B cell (primary cell): ENCODE results near the gene INSIG1. TPM values are rescaled to one million over a fixed set of nuclear protein-coding genes. Genes with fewer than 3 reads are reported as not detected.

Source experiments
- ATAC-seq: fragments of 200-7000 bp; cut with Tn5 transposase; one replicate; pipeline ENCODE4 v1.10.0; 2021; ENCODE audit warnings: low read depth, mild to moderate bottlenecking, moderate number of reproducible peaks, moderate library complexity
- CTCF ChIA-PET: fragments of 350-600 bp; sonication (Branson Sonifier 250); formaldehyde crosslinking; loops from one replicate; lab custom pipeline; 2021; ENCODE audit warnings: antibody characterized with exemption, inconsistent platforms; lab: Charles Lee
- POLR2A ChIA-PET: fragments of 350-600 bp; sonication (Branson Sonifier 250); formaldehyde crosslinking; loops from one replicate; lab custom pipeline; 2021; ENCODE audit warnings: antibody characterized with exemption; lab: Charles Lee
- DNase-seq: peaks from one replicate; pipeline ENCODE4 v3.0.0; 2013
- H2AFZ ChIP-seq: 2 replicates; pipeline ENCODE4 v1.6.1; 2012; ENCODE audit warnings: mild to moderate bottlenecking, low read depth, low read length; ENCODE audit not compliant: insufficient read depth, poor library complexity, severe bottlenecking
- H3K27ac ChIP-seq, 2 donors: 1 replicate in 1 of 2; 2 replicates in 1 of 2; pipeline ENCODE4 v1.5.1; 2012 to 2013; ENCODE audit warnings: low read length in 2 of 2, mild to moderate bottlenecking in 2 of 2, moderate library complexity in 1 of 2
- H3K27me3 ChIP-seq, 4 experiments: fragments of 200-600 bp in 1 of 4; sonication (generic) in 1 of 4; replicated peaks in 1 of 4; 1 replicate in 2 of 4; 2 replicates in 2 of 4; pipeline versions ENCODE4 v1.6.1 to v1.7.0; 2013 to 2016; ENCODE audit warnings: low read length in 3 of 4, mild to moderate bottlenecking in 2 of 4, mixed read lengths in 1 of 4, moderate library complexity in 1 of 4; ENCODE audit not compliant: insufficient read depth in 4 of 4, control insufficient read depth in 3 of 4; ENCODE audit errors: control extremely low read depth in 1 of 4
- H3K36me3 ChIP-seq, 2 experiments: replicated peaks in 1 of 2; 1 replicate in 1 of 2; 2 replicates in 1 of 2; pipeline versions ENCODE4 v1.6.1 to v1.7.1; 2013; ENCODE audit warnings: low read length in 1 of 2; ENCODE audit not compliant: insufficient read depth in 2 of 2, control insufficient read depth in 1 of 2; ENCODE audit errors: control extremely low read depth in 1 of 2, extremely low read depth in 1 of 2
- H3K4me1 ChIP-seq, 2 donors: fragments of 200-600 bp in 1 of 2; sonication (generic) in 1 of 2; 1 replicate in 1 of 2; 2 replicates in 1 of 2; pipeline versions ENCODE4 v1.5.1 to v1.6.1; 2013 to 2017; ENCODE audit warnings: low read length in 2 of 2; ENCODE audit not compliant: control insufficient read depth in 2 of 2, insufficient read depth in 2 of 2
- H3K4me2 ChIP-seq: replicated peaks from 2 replicates; pipeline ENCODE3; 2012; ENCODE audit warnings: mild to moderate bottlenecking, low read depth, low read length; ENCODE audit not compliant: poor library complexity, severe bottlenecking
- H3K4me3 ChIP-seq, 5 experiments: fragments of 200-600 bp in 1 of 5; sonication (generic) in 1 of 5; 1 replicate in 3 of 5; 2 replicates in 2 of 5; pipeline versions ENCODE4 v1.5.1 to v1.7.0; 2011 to 2016; ENCODE audit warnings: low read length in 4 of 5, mild to moderate bottlenecking in 4 of 5, low read depth in 2 of 5, control low read depth in 1 of 5, moderate library complexity in 1 of 5; ENCODE audit not compliant: insufficient read depth in 1 of 5; ENCODE audit errors: control extremely low read depth in 1 of 5, extremely low read depth in 1 of 5
- H3K79me2 ChIP-seq: fragments of 200-600 bp; sonication (generic); one replicate; pipeline ENCODE4 v1.6.0; 2016; ENCODE audit warnings: low read length; ENCODE audit not compliant: control insufficient read depth, insufficient read depth
- H3K9ac ChIP-seq: fragments of 200-600 bp; sonication (generic); 2 replicates; pipeline ENCODE4 v1.6.1; 2017; ENCODE audit warnings: mild to moderate bottlenecking, low read length, moderate library complexity
- H3K9me3 ChIP-seq, 3 donors: one replicate each; pipeline versions ENCODE4 v1.6.1 to v1.7.1; 2013; ENCODE audit warnings: low read length in 2 of 3; ENCODE audit not compliant: control insufficient read depth in 2 of 3, insufficient read depth in 1 of 3; ENCODE audit errors: control extremely low read depth in 1 of 3
- H4K20me1 ChIP-seq: 2 replicates; pipeline ENCODE4 v1.6.0; 2012; ENCODE audit warnings: mild to moderate bottlenecking, low read length; ENCODE audit not compliant: insufficient read depth, control insufficient read depth, poor library complexity, severe bottlenecking
- H3K27ac Mint-ChIP-seq: one replicate; pipeline ENCODE4 v1.8.0; 2021; ENCODE audit warnings: mixed read lengths
- H3K27me3 Mint-ChIP-seq: one replicate; pipeline ENCODE4 v1.8.0; 2021; ENCODE audit warnings: mixed read lengths
- H3K4me1 Mint-ChIP-seq: one replicate; pipeline ENCODE4 v1.8.0; 2021; ENCODE audit warnings: mixed read lengths
- H3K4me3 Mint-ChIP-seq: one replicate; pipeline ENCODE4 v1.8.0; 2021; ENCODE audit warnings: mixed read lengths
- H3K9me3 Mint-ChIP-seq: one replicate; pipeline ENCODE4 v1.8.0; 2022; ENCODE audit warnings: mixed read lengths; ENCODE audit not compliant: insufficient read depth
- CTCF ChIP-seq: fragments of 200-600 bp; IDR thresholded peaks from one replicate; pipeline ENCODE4 v1.8.0; 2022; ENCODE audit warnings: antibody characterized with exemption, mild to moderate bottlenecking
- EZH2 ChIP-seq: IDR thresholded peaks from 2 replicates; pipeline ENCODE4 v1.6.1; 2012; ENCODE audit warnings: borderline replicate concordance, low read depth, mild to moderate bottlenecking, moderate library complexity, low read length; ENCODE audit not compliant: insufficient read depth, poor library complexity, severe bottlenecking
- WGBS: methylation state at CpG from one replicate; pipeline ENCODE4 v1.1.5; 2013; ENCODE audit warnings: missing lambda C conversion rate; ENCODE audit not compliant: insufficient coverage; 5-methylcytosine and 5-hydroxymethylcytosine counted together
- intact Hi-C: fragments of 100-400 bp; cut with micrococcal nuclease; formaldehyde crosslinking; loops from one replicate; pipeline ENCODE4 v1.10.0; 2022
- polyA plus RNA-seq: library from polyadenylated mRNA; depleted of rRNA; stranded (reverse); fragments of >200 nt; gene quantifications from 2 replicates; pipeline ENCODE4 v1.2.3, GENCODE V29; 2012
- total RNA-seq, 2 donors: library from RNA; stranded (reverse); fragments of 120-200 nt in 1 of 2; gene quantifications; 1 replicate in 1 of 2; 2 replicates in 1 of 2; pipeline versions ENCODE4 v1.2.3 to v1.2.4, GENCODE V29; 2013 to 2022

INSIG1 gene
- total and polyA plus RNA-seq, 2 donors (not counting 1 experiment from before 2014, with no cell fraction given) = 32.2 to 56.2 TPM

GRCh38 chr7:155266440-155266839 lies 31.2 kb upstream of the INSIG1 start:
- TF ChIP-seq CTCF (no peak), EZH2 (no peak)
- Histone ChIP-seq H2AFZ (no peak overlapping the region), H3K9ac (no peak overlapping the region), H3K4me3 (no peak overlapping the region), H4K20me1 (no peaks in the 10 kb centered on the region), H3K27ac (no peak overlapping the region), H3K4me1 (no peaks in the 10 kb centered on the region), H3K27me3 (peaks cover 0 to 2% (median 0%) of the 10 kb centered on the region in 4 experiments), H3K79me2 (no peaks in the 10 kb centered on the region), H3K36me3 (no peaks in the 10 kb centered on the region), H3K4me2 (no peak overlapping the region), H3K9me3 (peaks cover 0 to 7% (median 0%) of the 10 kb centered on the region in 3 donors)
- Mint-ChIP-seq H3K4me1 (no peaks in the 10 kb centered on the region), H3K27ac (no peak overlapping the region), H3K9me3 (no peaks in the 10 kb centered on the region), H3K27me3 (peaks cover 9% of the 10 kb centered on the region), H3K4me3 (no peak overlapping the region)
- ChIA-PET POLR2A (no interaction called here), CTCF (no interaction called here)
- intact Hi-C loops = no loop called here
- WGBS = 89% methylated on average over 6 of the region's 9 CpGs
- ATAC-seq = no peak
- no peak for DNase-seq

GRCh38 chr7:155267023-155267422 lies 30.7 kb upstream of the INSIG1 start:
- Histone ChIP-seq H3K4me3 (no peak overlapping the region), H2AFZ (no peak overlapping the region), H3K9me3 (peaks cover 0 to 7% (median 0%) of the 10 kb centered on the region in 3 donors), H3K4me1 (no peaks in the 10 kb centered on the region), H3K79me2 (no peaks in the 10 kb centered on the region), H3K36me3 (no peaks in the 10 kb centered on the region), H4K20me1 (no peaks in the 10 kb centered on the region), H3K27me3 (peaks cover 0 to 2% (median 1%) of the 10 kb centered on the region in 4 experiments), H3K27ac (no peak overlapping the region), H3K4me2 (no peak overlapping the region), H3K9ac (no peak overlapping the region)
- Mint-ChIP-seq H3K9me3 (no peaks in the 10 kb centered on the region), H3K27ac (no peak overlapping the region), H3K4me3 (no peak overlapping the region), H3K4me1 (no peaks in the 10 kb centered on the region), H3K27me3 (peaks cover 10% of the 10 kb centered on the region)
- no peak for TF ChIP-seq CTCF
- no peak for TF ChIP-seq EZH2
- 86% methylated on average over 7 of the region's 8 CpGs for WGBS
- no peak for DNase-seq
- ATAC-seq = no peak
- ChIA-PET CTCF (no interaction called here), POLR2A (no interaction called here)
- intact Hi-C loops = no loop called here
